HG02943 (cell line): ENCODE data around the gene KLC1.

Experiments used
- ATAC-seq: cut with Tn5 transposase; IDR thresholded peaks from one replicate; pipeline ENCODE4 v1.9.1; 2021; ENCODE audit warnings: mild to moderate bottlenecking, low read depth, moderate library complexity; ENCODE audit not compliant: unreplicated experiment

Gene KLC1

DNA sequence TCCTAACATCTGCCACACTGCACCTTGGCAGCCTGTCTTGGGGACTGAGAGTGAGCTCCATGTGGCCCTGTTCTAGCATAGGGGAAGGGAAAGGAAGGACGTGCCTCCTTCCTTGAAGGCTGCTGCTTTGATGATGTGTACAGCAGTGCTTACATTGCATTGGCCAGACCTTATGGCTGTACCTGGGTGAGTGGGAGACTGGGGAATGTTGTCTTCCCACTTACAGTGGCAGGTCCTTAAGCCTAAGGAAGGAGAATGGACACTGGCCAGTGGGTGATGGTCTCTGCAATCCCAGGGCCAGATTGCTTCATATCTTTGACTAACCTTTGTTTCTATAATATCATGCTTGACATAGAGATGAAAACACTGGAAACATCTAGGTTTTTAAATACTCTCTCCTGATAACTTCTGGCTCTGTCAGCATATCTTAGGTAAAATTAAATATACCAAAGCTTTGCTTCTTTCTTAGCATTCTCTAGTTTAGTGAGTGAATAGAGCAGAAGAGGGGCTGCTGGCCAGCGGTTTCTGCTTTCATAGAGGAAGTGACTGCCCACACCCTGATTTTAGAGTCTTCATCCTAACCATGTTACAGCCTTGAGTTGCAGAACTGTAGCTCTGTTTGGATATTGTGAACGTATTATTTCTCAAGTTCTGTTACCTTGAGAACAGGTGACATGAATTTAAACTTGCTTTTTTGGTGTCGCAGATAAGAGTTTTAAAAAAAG is 27.2 kb downstream of the KLC1 start:
- no peak for ATAC-seq

GRCh38 chr14:103656756-103657133 is 27.7 kb downstream of the KLC1 start:
- no peak for ATAC-seq

GRCh38 chr14:103657471-103657870 is 28.5 kb downstream of the KLC1 start:
- no peak for ATAC-seq

DNA sequence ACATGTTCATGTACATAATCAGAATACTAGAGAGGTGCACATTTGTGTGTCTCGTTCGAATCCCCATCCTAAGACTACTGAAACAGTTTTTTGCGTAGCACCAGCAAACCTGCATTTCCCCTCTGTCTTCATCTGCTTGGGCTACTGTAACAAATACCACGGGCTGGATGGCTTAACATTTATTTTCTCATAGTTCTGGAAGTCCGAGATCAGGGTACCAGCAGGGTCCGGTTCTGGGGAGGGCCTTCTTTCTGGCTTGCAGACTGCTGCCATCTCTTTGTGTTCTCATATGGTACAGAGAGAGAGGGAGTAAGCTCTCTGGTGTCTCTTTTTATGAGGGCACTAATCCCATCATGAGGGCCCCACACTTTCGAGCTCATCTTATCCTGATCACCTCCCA is 30.6 kb downstream of the KLC1 start:
- no peak for ATAC-seq

DNA sequence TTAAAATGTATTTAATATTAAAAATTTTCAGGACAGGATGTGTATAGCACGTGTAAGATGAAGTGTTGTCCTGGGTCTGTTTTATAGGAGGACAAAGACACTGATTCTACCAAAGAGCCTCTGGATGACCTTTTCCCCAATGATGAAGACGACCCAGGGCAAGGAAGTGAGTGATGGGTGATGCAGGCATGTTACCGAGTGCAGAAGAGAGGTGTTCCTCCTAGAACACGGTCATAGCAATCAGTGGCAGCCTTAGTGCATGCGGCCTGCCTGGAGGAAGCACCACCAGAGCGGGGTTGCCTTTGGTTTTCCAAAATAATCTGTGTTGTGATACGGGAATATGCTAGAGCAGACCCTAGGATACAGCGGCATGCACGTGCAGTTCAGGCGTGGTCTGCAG is 33.0 kb downstream of the KLC1 start:
- ATAC-seq, result no peak

- ATAC-seq, result no peak
Observed at GRCh38 chr14:103662591-103662990, 33.6 kb downstream of the KLC1 start.

DNA sequence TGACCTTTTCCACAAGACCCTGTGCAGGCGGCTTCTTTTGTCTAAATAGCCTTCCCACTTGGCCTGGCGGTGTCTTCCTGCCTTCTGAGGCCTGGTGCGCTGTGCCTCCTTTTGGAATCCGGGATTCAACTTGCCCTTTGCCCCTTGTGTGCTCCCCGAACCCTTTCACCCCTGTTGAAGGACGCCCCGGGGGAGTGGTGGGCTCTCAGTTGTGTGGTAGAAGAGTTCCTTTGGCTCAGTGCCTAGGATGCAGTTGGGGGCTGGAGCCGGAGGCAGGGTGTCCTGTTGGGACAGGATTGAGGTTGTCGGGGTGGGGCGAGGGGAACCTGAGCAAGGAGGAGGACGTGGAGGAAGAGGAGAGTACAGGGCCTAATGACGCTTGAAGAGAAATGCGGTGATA is 34.5 kb downstream of the KLC1 start:
- no peak for ATAC-seq

DNA sequence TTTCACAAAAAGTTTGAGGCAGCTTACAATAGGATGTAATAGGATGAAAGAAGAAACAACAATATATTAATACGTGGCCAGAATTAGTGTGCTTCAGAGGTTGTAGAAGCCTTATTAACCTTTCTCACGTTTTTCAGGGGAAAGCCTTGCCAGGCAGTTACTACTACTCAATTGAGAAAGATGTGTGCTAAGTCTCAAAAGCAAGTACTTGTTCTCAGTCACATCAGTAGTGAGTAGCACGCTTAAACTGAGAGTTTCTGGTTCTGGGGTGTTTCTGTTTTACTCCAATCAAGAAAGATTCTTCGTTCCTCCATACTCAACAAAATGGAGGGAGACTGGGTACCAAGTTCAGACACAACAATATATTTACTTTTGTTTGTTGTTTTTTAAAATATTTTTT is 38.7 kb downstream of the KLC1 start:
- no peak for ATAC-seq

- no peak for ATAC-seq
Observed at GRCh38 chr14:103668117-103668516, 39.1 kb downstream of the KLC1 start.

- ATAC-seq, result no peak
Observed at GRCh38 chr14:103669370-103669769, 40.4 kb downstream of the KLC1 start.

DNA sequence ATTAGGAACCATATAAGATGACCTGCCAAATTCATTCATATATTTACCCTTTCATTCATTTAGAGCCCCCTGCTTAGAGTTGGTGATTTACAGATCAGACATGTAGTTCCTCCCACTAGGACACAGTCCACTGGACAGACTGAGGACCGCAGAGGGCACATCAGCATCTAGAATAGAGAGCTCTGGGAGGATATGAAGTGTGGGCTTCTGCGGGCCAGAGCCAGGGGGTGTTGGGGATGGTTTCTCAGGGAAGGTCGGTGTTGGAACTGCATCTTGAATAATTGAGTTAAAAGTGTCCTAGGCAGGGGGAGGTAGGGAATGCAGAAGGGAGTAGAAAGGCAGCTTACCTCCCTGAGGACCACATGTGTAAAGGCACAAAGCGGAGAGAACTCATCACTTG is 42.9 kb downstream of the KLC1 start:
- no peak for ATAC-seq

DNA sequence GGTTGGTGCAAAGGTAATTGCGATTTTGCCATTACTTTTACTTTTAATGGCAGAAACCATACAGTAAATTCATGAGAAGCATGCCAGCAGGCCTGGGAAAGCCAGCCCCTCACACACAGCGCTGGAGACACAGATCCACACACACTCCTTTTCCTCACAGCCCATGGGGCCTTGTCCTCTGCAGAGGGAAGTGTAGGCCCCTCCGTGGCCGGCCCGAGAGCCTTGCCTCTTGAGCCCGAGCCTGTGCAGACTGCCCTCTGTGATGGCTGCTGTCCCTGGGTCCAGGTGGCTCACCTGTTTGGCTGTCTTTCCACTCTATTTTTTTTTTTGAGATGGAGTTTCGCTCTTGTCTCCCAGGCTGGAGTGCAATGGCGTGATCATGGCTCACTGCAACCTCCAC is 46.9 kb downstream of the KLC1 start:
- no peak for ATAC-seq

DNA sequence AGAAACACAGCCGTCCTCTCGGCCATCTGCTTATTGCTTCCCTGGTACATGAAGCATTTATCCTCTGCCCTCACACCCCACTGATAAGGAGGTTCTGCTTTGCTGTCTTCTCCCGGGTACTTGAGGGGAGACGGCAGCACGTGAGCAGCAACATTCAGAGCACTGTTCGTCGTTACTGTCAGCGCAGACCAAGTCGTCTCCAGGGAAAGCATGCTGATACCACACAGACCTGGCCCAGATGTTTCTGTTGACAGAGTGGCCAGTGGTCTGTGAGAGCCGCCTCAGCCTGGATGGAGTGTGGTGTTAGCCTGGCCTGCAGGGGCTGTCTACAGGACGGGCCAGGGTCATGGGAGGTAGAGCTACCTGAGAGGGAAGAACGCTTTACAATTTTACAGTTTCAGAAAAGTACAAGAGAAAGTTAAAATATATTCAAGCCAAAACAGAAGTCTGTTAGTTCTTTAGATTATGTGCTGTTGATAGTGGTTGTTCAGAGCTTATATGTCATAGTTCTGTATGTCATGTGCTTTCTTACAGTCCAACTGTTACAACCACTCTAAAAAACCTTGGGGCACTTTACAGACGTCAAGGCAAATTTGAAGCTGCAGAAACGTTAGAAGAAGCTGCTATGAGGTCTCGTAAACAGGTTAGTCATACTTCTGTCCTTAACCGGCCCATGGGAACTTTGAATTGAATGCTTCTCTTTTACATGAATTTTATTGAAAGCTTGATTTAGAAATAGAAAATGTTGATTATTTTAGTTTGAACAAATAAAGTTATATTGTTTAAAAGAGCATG is 48.1 kb downstream of the KLC1 start:
- no peak for ATAC-seq

GRCh38 chr14:103679351-103679750 is 50.3 kb downstream of the KLC1 start:
- no peak for ATAC-seq

DNA sequence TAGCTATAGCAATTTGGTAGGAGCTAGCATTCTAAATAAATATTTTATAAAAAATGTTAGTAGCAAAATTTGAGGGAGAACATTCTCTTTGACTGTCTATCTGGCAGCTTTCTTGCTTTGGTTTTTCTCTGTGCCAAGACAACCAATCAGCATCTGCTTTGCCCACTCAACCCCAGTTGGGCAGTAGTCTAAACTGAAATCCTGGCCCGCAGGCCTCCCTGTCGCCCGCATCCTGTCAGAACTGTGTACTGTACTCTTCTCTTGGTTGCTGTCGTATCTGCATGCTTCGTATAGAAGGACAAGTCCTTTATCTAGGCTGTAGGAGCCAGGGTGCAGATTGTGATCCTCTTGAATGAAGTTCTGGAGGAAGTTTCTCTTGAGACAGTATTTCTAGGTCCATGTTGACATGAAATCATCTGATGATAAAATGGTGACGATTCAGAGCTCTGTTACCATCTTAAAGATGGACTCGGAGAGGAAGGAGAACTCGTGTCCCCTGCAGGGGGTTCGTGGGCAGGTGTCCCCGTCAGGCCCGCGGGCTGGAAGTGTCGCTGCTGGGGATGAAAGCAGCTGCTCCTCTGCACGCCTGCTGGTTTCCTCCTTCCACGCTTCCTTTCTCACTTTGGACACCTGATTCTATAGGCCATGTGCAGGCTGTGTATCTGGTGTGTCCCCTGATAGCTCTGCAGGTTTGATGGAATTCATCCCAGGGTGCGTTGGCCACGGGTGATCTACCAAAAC is 51.6 kb downstream of the KLC1 start:
- ATAC-seq, result no peak

DNA sequence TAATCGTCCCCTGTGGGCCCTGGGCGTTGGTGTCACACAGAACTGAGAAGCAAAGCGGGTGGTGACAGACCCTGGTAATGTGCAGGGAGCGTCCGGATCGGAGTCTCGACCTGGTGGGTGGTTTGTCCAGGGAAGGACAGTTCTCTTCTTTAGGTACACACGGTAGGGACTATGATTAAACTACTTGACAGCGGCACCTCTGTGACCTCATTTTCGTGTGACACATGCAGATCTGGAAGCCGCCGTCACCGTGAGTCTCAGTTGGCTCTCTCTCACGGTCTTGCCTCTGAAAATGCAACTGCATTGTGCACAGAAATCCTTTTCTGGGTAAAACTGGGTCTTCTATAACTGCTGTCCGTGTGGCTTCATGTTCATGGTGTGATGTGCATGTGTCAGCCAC is 54.1 kb downstream of the KLC1 start:
- ATAC-seq, result no peak

- ATAC-seq, result no peak
Observed at GRCh38 chr14:103684471-103684870, 55.5 kb downstream of the KLC1 start.

DNA sequence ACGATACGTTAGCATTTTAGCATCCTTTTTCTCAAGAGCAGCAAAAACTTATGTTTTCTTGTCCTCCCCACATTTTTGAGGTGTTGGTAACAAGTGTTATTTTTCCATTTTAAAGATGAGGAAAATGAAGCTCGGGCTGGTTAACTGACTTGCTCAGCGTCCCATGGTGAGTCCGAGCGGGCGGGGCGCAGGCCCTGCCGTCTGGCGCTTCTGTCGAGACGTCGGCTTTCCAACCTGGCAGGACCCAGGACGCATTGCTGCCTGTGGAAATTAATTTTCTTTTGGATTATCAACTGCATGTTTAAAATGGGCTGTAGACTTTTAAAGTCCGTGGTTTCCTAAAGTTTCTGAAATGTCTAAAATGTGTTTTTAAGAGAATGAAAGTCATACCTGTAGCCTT is 55.9 kb downstream of the KLC1 start:
- ATAC-seq, result no peak

- ATAC-seq, result no peak
Observed at GRCh38 chr14:103685276-103686211, 56.5 kb downstream of the KLC1 start.

- ATAC-seq, result no peak
Observed at GRCh38 chr14:103686831-103687485, 57.9 kb downstream of the KLC1 start.
